GM08714 (cell line): ENCODE results near the gene IFI30.
"Not testable (repeated sequence)": the region's sequence is repeated elsewhere in the genome, so short reads cannot be mapped to it uniquely, and the experiment has no call there.

ENCODE experiments used
- H3K4me3 ChIP-seq: fragments of 200-500 bp; sonication (Bioruptor generic); 2 replicates; pipeline ENCODE4 v1.5.1; 2014; ENCODE audit warnings: mild to moderate bottlenecking, low read length, inconsistent platforms
- ZNF274 ChIP-seq: IDR thresholded peaks from 2 replicates; pipeline ENCODE4 v1.6.1; 2012; ENCODE audit warnings: mild to moderate bottlenecking, low read depth, low read length

Gene IFI30

DNA sequence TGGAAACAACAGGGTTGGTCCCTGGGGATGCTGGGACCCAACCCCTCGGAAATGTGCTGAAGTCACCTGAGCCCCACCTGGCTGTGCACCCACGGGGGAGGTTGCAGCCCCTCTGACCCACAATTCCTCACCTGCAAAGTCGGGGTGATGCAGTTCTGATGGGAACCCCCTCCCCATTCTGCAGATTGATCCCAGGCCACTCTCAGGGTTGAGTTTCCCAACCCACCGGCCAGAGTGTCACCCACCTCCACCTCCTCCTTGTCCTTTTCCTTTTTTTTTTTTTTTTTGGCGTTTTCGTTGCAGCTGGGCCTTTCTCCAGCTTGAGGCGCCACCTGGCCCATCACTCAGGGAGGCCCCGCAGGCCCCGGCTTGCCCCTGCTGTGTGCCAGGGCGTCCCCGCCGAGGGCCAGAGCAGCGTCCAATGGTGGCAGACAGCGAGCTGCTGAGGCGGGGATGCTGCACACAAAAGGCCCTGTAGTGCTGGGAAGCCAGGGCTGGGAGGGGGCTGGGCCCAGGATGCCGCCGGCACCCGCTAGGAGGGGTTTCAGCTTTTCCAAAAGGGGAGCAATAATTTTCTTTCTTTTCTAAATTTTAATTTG is 16.0 kb upstream of the IFI30 start:
- no peak for TF ChIP-seq ZNF274
- H3K4me3 ChIP-seq: no peak overlapping the region

DNA sequence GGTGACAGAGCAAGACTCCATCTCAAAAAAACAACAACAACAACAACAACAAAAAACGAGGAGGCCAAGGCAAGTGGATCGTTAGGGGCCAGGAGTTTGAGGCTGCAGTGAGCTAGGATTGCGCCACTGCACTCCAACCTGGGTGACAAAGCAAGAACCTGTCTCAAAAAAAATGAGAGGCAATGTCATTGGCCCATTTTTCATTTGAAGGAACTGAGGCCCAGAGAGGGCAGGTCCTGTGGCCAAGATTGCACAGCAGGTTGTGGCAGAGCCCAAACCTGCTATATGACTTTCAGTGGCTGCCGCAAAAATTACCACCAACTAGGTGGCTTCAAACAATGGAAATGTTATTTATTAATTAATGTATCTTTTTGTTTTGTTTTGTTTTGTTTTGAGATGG is 15.1 kb upstream of the IFI30 start:
- TF ChIP-seq ZNF274: no peak
- no peak overlapping the region for H3K4me3 ChIP-seq

GRCh38 chr19:18159059-18159616 is 14.5 kb upstream of the IFI30 start:
- not testable (repeated sequence) for H3K4me3 ChIP-seq

DNA sequence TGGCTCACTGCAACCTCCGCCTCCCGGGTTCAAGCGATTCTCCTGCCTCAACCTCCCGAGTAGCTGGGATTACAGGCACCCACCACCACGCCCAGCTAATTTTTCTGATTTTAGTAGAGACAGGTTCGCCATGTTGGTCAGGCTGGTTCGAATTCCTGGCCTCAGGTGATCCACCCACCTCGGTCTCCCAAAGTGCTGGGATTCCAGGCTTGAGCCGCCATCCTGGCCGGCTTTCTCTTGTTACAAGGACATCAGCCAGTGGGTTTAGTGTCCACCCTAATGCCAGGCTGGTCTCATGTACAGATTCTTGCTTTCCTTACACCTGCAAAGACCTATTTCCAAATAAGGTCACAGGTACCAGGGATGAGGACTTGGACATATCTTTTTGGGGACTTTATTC is 13.8 kb upstream of the IFI30 start:
- H3K4me3 ChIP-seq: no peak overlapping the region
- no peak for TF ChIP-seq ZNF274

- no peak for TF ChIP-seq ZNF274
- peak overlapping the region; percentile 22; the same call in 1 of the 2 replicates for H3K4me3 ChIP-seq
These were observed 13.1 kb upstream of the IFI30 start for GRCh38 chr19:18160493-18160970.

GRCh38 chr19:18160971-18161635 is 12.5 kb upstream of the IFI30 start:
- no peak for TF ChIP-seq ZNF274
- H3K4me3 ChIP-seq: peak overlapping the region; percentile 22; the same call in 1 of the 2 replicates

DNA sequence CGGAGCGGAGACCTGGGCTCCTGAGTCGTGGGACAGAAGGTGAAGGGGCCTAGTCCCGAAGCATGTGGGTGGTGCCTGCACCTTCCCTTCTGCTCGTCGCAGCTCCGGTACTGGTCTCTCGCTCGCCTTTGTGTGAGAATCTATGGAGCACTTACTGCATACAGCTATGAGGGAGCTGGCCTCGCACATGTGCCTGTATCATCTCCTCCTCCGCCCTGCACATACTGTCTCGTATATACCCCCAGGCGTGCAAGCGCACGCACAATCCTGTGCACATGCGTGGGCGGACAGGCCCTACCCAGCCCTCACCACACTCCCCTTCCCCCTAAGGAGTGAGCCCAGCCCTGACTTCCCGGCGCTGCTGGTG is 12.0 kb upstream of the IFI30 start:
- no peak overlapping the region for H3K4me3 ChIP-seq

DNA sequence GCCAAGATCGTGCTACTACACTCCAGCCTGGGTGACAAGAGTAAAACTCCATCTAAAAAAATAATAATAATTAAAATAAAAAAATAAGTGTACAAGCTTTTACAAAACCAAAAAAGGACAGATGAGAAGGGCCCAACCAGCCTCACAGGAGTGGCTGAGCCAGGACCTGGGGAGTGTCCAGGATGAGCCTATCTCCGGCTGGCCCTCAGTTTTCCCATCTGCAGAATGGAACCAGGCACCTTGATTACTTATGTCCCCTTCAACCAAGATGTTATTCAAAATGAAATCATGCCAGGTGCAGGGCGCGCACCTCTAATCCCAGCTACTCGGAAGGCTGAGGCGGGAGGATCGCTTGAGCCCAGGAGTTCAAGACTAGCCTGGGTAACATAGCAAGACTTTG is 9.5 kb upstream of the IFI30 start:
- no peak overlapping the region for H3K4me3 ChIP-seq
- no peak for TF ChIP-seq ZNF274

More for the DNA sequence above, 12.0 kb upstream of the IFI30 start:
- no peak for TF ChIP-seq ZNF274

- TF ChIP-seq ZNF274: no peak
- no peak overlapping the region for H3K4me3 ChIP-seq
These were observed 7.6 kb upstream of the IFI30 start for GRCh38 chr19:18165794-18166544.

DNA sequence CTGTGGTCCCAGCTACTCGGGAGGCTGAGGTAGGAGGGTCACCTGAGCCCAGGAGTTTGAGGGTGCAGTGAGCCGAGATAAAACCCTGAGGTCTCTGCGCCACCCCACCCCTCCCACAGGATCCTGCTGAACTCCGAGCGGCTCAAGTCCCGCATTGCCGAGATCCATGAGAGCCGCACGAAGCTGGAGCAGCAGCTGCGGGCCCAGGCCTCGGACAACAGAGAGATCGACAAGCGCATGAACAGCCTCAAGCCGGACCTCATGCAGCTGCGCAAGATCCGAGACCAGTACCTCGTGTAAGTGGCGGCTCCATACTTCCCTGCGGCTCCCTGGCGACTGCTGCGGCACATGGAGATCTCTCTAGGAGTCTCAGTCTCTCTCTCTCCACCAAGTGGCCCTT is 6.6 kb upstream of the IFI30 start:
- TF ChIP-seq ZNF274: no peak
- no peak overlapping the region for H3K4me3 ChIP-seq

- TF ChIP-seq ZNF274: no peak
- no peak overlapping the region for H3K4me3 ChIP-seq
These were observed 5.5 kb upstream of the IFI30 start for GRCh38 chr19:18167975-18168645.

- no peak for TF ChIP-seq ZNF274
- no peak overlapping the region for H3K4me3 ChIP-seq
These were observed 4.8 kb upstream of the IFI30 start for GRCh38 chr19:18168673-18169381.

- H3K4me3 ChIP-seq: no peak overlapping the region; the same call in 1 of the 2 replicates
- no peak for TF ChIP-seq ZNF274
These were observed 2.8 kb upstream of the IFI30 start for GRCh38 chr19:18170714-18171255.
